RWPE1 (cell line): ENCODE data around the gene KRT73.

Experiments used
- CTCF ChIA-PET: fragments of 350-600 bp; sonication (Branson Sonifier 250); formaldehyde crosslinking; extraction: SDS; loops from one replicate; lab custom pipeline; 2021; lab: Yijun Ruan, JAX
- POLR2A ChIA-PET: fragments of 400-600 bp; formaldehyde crosslinking; extraction: SDS; loops from one replicate; lab custom pipeline; 2020; ENCODE audit warnings: antibody characterized with exemption; ENCODE audit not compliant: low non-redundant PET; lab: Yijun Ruan, JAX
- DNase-seq: peaks from one replicate; pipeline ENCODE4 v3.0.0; 2012; ENCODE audit warnings: low spot score
- H3K27ac ChIP-seq: fragments of 450-650 bp; 2 replicates; pipeline ENCODE4 v1.5.1; 2017
- TF ChIP-seq, protein P1 (sequence below): fragments of 450-650 bp; conservative IDR thresholded peaks from 2 replicates; pipeline ENCODE4 v1.5.1; 2017; ENCODE audit warnings: low read depth, mild to moderate bottlenecking

KRT73 gene

DNA sequence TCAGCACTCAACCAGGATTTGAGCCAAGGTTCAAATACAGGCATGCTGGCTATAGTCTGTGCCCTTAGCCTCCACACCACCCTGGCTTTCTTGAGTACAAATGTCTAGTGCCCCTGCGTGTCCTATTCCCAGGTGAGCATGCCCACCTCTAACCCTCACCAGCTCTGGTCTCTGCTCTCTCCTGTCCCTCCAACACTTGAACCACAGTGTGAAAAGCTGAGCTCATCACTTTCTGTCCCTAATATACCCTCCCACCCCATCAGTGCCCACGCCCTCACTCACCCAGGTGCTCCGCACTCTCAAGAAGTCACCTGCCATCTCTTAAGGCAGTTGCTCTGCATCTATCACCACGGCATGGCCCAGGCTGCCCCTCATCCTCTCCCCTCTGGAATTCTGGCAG lies 58.4 kb downstream of the KRT73 start:
- TF ChIP-seq, protein P1, sequence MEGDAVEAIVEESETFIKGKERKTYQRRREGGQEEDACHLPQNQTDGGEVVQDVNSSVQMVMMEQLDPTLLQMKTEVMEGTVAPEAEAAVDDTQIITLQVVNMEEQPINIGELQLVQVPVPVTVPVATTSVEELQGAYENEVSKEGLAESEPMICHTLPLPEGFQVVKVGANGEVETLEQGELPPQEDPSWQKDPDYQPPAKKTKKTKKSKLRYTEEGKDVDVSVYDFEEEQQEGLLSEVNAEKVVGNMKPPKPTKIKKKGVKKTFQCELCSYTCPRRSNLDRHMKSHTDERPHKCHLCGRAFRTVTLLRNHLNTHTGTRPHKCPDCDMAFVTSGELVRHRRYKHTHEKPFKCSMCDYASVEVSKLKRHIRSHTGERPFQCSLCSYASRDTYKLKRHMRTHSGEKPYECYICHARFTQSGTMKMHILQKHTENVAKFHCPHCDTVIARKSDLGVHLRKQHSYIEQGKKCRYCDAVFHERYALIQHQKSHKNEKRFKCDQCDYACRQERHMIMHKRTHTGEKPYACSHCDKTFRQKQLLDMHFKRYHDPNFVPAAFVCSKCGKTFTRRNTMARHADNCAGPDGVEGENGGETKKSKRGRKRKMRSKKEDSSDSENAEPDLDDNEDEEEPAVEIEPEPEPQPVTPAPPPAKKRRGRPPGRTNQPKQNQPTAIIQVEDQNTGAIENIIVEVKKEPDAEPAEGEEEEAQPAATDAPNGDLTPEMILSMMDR = no peak
- H3K27ac ChIP-seq = no peak overlapping the region
- CTCF ChIA-PET = interaction anchor here (0.6 to 1.2 kb wide), 2 partner anchors 28 to 35 kb away, joined by 3 to 4 read pairs; no protein-coding TSS in a partner anchor
- POLR2A ChIA-PET = no interaction called here
- no peak for DNase-seq

DNA sequence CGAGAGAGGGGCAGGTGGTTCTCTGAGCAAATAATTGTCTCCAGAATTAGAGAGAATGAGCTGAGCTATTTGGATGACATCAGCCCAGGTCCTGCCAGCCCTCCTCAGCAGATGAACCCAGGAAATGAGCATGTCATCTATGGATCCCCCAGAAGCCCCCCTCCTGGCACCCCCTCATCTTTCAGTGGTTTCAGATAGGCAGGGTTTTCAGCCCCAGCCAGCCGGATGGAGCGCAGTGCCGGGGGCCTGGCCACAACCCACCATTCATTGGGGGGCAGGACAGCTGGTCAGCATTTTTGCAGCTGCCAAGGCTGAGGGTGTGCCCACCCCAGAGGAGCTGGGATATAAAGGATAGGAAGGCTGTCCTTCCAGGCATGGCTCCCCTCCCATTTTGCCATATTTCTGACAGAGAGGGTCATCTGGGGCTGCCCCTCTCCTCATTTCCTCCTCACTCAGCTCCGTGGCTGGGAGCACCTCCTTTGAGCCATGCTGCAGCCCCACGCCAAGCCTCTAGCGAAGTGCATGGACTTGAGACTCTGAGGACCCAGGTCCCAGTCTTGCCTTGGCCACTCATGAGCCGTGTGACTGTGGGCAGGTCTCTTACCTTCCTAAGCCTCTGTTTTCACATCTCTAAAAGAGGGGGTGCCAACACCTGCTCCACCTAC lies 59.4 kb downstream of the KRT73 start:
- no peak for DNase-seq
- ChIA-PET POLR2A (no interaction called here), CTCF (no interaction called here)
- H3K27ac ChIP-seq = no peak overlapping the region
- TF ChIP-seq, protein P1 = no peak
